Lower leg skin (tissue), 3 donors: ENCODE data around the gene TEX26.

Experiments used
- POLR2A ChIP-seq, 2 donors: fragments of 450-650 bp; IDR thresholded peaks; one replicate each; pipeline ENCODE4 v1.6.1; 2016 to 2017; ENCODE audit warnings: antibody characterized with exemption in 2 of 2, mild to moderate bottlenecking in 1 of 2, moderate library complexity in 1 of 2
- TF ChIP-seq, protein P1 (sequence below), 3 donors: fragments of 450-650 bp; IDR thresholded peaks; one replicate each; pipeline ENCODE4 v1.5.1; 2016; ENCODE audit warnings: antibody characterized with exemption in 3 of 3, mild to moderate bottlenecking in 3 of 3, moderate library complexity in 2 of 3

DNA sequence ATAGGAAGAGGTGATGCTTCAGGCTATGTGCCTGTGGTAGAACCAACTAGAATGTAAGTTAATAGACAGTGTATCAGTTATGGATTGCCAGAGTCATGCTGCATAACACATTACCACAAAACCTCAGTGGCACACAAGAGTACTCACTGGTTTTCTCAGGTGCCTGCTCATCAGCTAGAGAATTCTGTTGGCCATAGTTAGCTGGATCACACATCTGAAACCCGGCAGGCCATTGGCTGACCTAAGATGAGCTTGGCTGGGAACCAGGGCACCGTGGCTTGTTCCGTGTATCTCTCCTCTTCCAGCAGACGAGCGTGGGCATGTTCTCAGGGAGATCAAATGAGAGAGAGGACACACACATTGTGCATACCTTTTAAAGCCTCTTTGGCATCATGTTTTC lies 76.7 kb downstream of the TEX26 start:
- TF ChIP-seq, protein P1, sequence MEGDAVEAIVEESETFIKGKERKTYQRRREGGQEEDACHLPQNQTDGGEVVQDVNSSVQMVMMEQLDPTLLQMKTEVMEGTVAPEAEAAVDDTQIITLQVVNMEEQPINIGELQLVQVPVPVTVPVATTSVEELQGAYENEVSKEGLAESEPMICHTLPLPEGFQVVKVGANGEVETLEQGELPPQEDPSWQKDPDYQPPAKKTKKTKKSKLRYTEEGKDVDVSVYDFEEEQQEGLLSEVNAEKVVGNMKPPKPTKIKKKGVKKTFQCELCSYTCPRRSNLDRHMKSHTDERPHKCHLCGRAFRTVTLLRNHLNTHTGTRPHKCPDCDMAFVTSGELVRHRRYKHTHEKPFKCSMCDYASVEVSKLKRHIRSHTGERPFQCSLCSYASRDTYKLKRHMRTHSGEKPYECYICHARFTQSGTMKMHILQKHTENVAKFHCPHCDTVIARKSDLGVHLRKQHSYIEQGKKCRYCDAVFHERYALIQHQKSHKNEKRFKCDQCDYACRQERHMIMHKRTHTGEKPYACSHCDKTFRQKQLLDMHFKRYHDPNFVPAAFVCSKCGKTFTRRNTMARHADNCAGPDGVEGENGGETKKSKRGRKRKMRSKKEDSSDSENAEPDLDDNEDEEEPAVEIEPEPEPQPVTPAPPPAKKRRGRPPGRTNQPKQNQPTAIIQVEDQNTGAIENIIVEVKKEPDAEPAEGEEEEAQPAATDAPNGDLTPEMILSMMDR (IDR thresholded peaks at IDR 0.05), result no peak
- TF ChIP-seq POLR2A (IDR thresholded peaks at IDR 0.05), result no peak
